Fibroblast of skin of back (primary cell): ENCODE data around the gene SIRT1.
"Not testable (repeated sequence)": the region's sequence is repeated elsewhere in the genome, so short reads cannot be mapped to it uniquely, and the experiment has no call there.

Source experiments
- DNase-seq: peaks from one replicate; pipeline ENCODE4 v3.0.0-alpha.2; 2013

Gene SIRT1

GRCh38 chr10:67966035-67966434 is 81.6 kb downstream of the SIRT1 start:
- DNase-seq = not testable (repeated sequence)
